HepG2 (cell line): ENCODE results near the gene TSEN54. TPM values are rescaled to one million over a fixed set of nuclear protein-coding genes. Genes with fewer than 3 reads are reported as not detected.
A peak's percentile ranks its signal among the peaks of the same experiment; 100 is the strongest.

Experiments used
- CBX5 ChIP-seq: sonication (generic); formaldehyde crosslinking; IDR thresholded peaks from 2 replicates; pipeline ENCODE4 v1.4.0; 2020; ENCODE audit warnings: missing genetic modification reagents, borderline replicate concordance
- GZF1 ChIP-seq: sonication (generic); formaldehyde crosslinking; IDR thresholded peaks from 2 replicates; pipeline ENCODE4 v1.5.1; 2020; ENCODE audit warnings: mild to moderate bottlenecking, missing genetic modification reagents
- ISL2 ChIP-seq: sonication (generic); formaldehyde crosslinking; IDR thresholded peaks from 2 replicates; pipeline ENCODE4 v1.5.0; 2020; ENCODE audit warnings: missing genetic modification reagents
- KDM5B ChIP-seq: sonication (generic); formaldehyde crosslinking; IDR thresholded peaks from 2 replicates; pipeline ENCODE4 v1.4.0; 2020; ENCODE audit warnings: missing genetic modification reagents, mild to moderate bottlenecking, borderline replicate concordance
- MXD4 ChIP-seq: IDR thresholded peaks from 2 replicates; pipeline ENCODE4 v1.6.1; 2016; ENCODE audit warnings: mild to moderate bottlenecking, missing biosample characterization, missing genetic modification reagents
- MYC ChIP-seq: sonication (generic); formaldehyde crosslinking; IDR thresholded peaks from 2 replicates; pipeline ENCODE4 v1.9.0; 2021; ENCODE audit warnings: missing genetic modification reagents, borderline replicate concordance
- MYNN ChIP-seq: sonication (generic); formaldehyde crosslinking; IDR thresholded peaks from 2 replicates; pipeline ENCODE4 v1.4.0; 2020; ENCODE audit warnings: mild to moderate bottlenecking, low read depth, missing genetic modification reagents
- POGK ChIP-seq: sonication (generic); formaldehyde crosslinking; conservative IDR thresholded peaks from 2 replicates; pipeline ENCODE4 v1.8.0; 2022; ENCODE audit warnings: mild to moderate bottlenecking, moderate library complexity, missing genetic modification reagents
- RAD21 ChIP-seq: fragments of 450-650 bp; formaldehyde crosslinking; IDR thresholded peaks from 2 replicates; pipeline ENCODE4 v1.5.0; 2020; ENCODE audit warnings: mild to moderate bottlenecking
- SAP130 ChIP-seq: IDR thresholded peaks from 2 replicates; pipeline ENCODE4 v1.6.1; 2016; ENCODE audit warnings: low read depth
- STAG1 ChIP-seq: sonication (generic); formaldehyde crosslinking; IDR thresholded peaks from 2 replicates; pipeline ENCODE4 v1.4.0; 2020; ENCODE audit warnings: missing genetic modification reagents
- THAP11 ChIP-seq: IDR thresholded peaks from 2 replicates; pipeline ENCODE4 v1.6.1; 2016; ENCODE audit warnings: missing biosample characterization, missing genetic modification reagents
- TOE1 ChIP-seq: sonication (generic); formaldehyde crosslinking; IDR thresholded peaks from 2 replicates; pipeline ENCODE4 v1.4.0; 2020; ENCODE audit warnings: mild to moderate bottlenecking, missing genetic modification reagents
- XRCC5 ChIP-seq: fragments of 200-400 bp; formaldehyde crosslinking; optimal IDR thresholded peaks from 2 replicates; pipeline ENCODE3; 2017; ENCODE audit warnings: mild to moderate bottlenecking, low read length
- ZFAT ChIP-seq: sonication (generic); formaldehyde crosslinking; conservative IDR thresholded peaks from 2 replicates; pipeline ENCODE4 v1.8.1; 2023; ENCODE audit warnings: missing genetic modification reagents, inconsistent platforms
- ZFX ChIP-seq: sonication (generic); formaldehyde crosslinking; IDR thresholded peaks from 2 replicates; pipeline ENCODE4 v1.4.0; 2020; ENCODE audit warnings: mild to moderate bottlenecking, low read depth, missing genetic modification reagents, moderate library complexity
- ZMYM4 ChIP-seq: sonication (generic); formaldehyde crosslinking; IDR thresholded peaks from 2 replicates; pipeline ENCODE4 v1.8.1; 2023; ENCODE audit warnings: mild to moderate bottlenecking, missing genetic modification reagents
- ZNF3 ChIP-seq: IDR thresholded peaks from 2 replicates; pipeline ENCODE4 v1.7.0; 2017; ENCODE audit warnings: inconsistent platforms
- ZNF580 ChIP-seq: IDR thresholded peaks from 2 replicates; pipeline ENCODE4 v1.6.1; 2016; ENCODE audit warnings: low read depth, borderline replicate concordance
- ZNF746 ChIP-seq: sonication (generic); formaldehyde crosslinking; IDR thresholded peaks from 2 replicates; pipeline ENCODE4 v1.8.0; 2022; ENCODE audit warnings: mild to moderate bottlenecking, missing genetic modification reagents
- ZSCAN12 ChIP-seq: sonication (generic); formaldehyde crosslinking; IDR thresholded peaks from 2 replicates; pipeline ENCODE4 v1.9.0; 2021; ENCODE audit warnings: mild to moderate bottlenecking, missing genetic modification reagents
- polyA plus RNA-seq, 8 experiments: library from polyadenylated mRNA; depleted of rRNA in 3 of 8; stranded (reverse) in 7 of 8; unstranded in 1 of 8; fragments of >200 nt; fragmentation: Illumina TruSeq in 4 of 8; extraction: Trizol in 4 of 8; gene quantifications; 2 replicates each; pipeline versions ENCODE4 v1.2.1 to v1.2.3, GENCODE V29; 2011 to 2016; ENCODE audit warnings: low read depth in 4 of 8, missing spikeins in 1 of 8, mixed read lengths in 1 of 8; ENCODE audit not compliant: insufficient read depth in 1 of 8
- total RNA-seq, 5 experiments: library from RNA; depleted of rRNA; stranded (reverse); fragments of >200 nt; fragmentation: Illumina TruSeq; extraction: Trizol; gene quantifications; 2 replicates each; pipeline ENCODE4 v1.2.3, GENCODE V29; 2016; ENCODE audit warnings: low read depth in 1 of 5
- TF ChIP-seq, protein P1 (sequence below): sonication (generic); formaldehyde crosslinking; IDR thresholded peaks from 2 replicates; pipeline ENCODE4 v1.5.1; 2020; ENCODE audit warnings: missing genetic modification reagents, mild to moderate bottlenecking, borderline replicate concordance
- TF ChIP-seq, protein P2 (sequence below): sonication (generic); formaldehyde crosslinking; IDR thresholded peaks from 2 replicates; pipeline ENCODE4 v1.4.0; 2020; ENCODE audit warnings: mild to moderate bottlenecking, missing genetic modification reagents
- TF ChIP-seq, protein P3 (sequence below): sonication (generic); formaldehyde crosslinking; IDR thresholded peaks from 2 replicates; pipeline ENCODE4 v1.4.0; 2020; ENCODE audit warnings: missing genetic modification reagents
- TF ChIP-seq, protein P4 (sequence below): sonication (generic); formaldehyde crosslinking; IDR thresholded peaks from 2 replicates; pipeline ENCODE4 v1.4.0; 2020; ENCODE audit warnings: mild to moderate bottlenecking, missing genetic modification reagents

Gene TSEN54
- total and polyA plus RNA-seq, 2 of the 13 experiments (the other 11 are each of a cell fraction or from before 2014, with no cell fraction given): 62.9 to 63.3 TPM

- TF ChIP-seq, protein P1, sequence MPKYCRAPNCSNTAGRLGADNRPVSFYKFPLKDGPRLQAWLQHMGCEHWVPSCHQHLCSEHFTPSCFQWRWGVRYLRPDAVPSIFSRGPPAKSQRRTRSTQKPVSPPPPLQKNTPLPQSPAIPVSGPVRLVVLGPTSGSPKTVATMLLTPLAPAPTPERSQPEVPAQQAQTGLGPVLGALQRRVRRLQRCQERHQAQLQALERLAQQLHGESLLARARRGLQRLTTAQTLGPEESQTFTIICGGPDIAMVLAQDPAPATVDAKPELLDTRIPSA (CRISPR knock-in tag): no peak
- TF ChIP-seq CBX5 (CRISPR knock-in tag) (peak; percentile 55; the same call in 1 of the 2 replicates), MYNN (CRISPR knock-in tag) (no peak), POGK (CRISPR knock-in tag) (0 out of 2 replicates have a peak, but pooled peaks have one; percentile 16), THAP11 (no peak), KDM5B (CRISPR knock-in tag) (no peak; the same call in 1 of the 2 replicates), ZNF3 (CRISPR knock-in tag) (no peak), ZMYM4 (CRISPR knock-in tag) (no peak), ZNF580 (peak; percentile 70; the same call in 1 of the 2 replicates), RAD21 (CRISPR knock-in tag) (peak; percentile 91), MXD4 (no peak), SAP130 (CRISPR knock-in tag) (peak; percentile 60), ZFAT (no peak), ISL2 (CRISPR knock-in tag) (peak; percentile 21; the same call in 1 of the 2 replicates), STAG1 (peak; percentile 80), ZNF746 (CRISPR knock-in tag) (no peak), XRCC5 (peak; percentile 90), MYC (peak; percentile 50; the same call in 1 of the 2 replicates), ZFX (CRISPR knock-in tag) (peak; percentile 26; the same call in 1 of the 2 replicates), ZSCAN12 (CRISPR knock-in tag) (no peak), GZF1 (CRISPR knock-in tag) (no peak), TOE1 (CRISPR knock-in tag) (no peak)
- TF ChIP-seq, protein P2, sequence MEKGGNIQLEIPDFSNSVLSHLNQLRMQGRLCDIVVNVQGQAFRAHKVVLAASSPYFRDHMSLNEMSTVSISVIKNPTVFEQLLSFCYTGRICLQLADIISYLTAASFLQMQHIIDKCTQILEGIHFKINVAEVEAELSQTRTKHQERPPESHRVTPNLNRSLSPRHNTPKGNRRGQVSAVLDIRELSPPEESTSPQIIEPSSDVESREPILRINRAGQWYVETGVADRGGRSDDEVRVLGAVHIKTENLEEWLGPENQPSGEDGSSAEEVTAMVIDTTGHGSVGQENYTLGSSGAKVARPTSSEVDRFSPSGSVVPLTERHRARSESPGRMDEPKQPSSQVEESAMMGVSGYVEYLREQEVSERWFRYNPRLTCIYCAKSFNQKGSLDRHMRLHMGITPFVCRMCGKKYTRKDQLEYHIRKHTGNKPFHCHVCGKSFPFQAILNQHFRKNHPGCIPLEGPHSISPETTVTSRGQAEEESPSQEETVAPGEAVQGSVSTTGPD: no peak
- TF ChIP-seq, protein P3, sequence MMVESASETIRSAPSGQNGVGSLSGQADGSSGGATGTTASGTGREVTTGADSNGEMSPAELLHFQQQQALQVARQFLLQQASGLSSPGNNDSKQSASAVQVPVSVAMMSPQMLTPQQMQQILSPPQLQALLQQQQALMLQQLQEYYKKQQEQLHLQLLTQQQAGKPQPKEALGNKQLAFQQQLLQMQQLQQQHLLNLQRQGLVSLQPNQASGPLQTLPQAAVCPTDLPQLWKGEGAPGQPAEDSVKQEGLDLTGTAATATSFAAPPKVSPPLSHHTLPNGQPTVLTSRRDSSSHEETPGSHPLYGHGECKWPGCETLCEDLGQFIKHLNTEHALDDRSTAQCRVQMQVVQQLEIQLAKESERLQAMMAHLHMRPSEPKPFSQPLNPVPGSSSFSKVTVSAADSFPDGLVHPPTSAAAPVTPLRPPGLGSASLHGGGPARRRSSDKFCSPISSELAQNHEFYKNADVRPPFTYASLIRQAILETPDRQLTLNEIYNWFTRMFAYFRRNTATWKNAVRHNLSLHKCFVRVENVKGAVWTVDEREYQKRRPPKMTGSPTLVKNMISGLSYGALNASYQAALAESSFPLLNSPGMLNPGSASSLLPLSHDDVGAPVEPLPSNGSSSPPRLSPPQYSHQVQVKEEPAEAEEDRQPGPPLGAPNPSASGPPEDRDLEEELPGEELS: no peak
- TF ChIP-seq, protein P4, sequence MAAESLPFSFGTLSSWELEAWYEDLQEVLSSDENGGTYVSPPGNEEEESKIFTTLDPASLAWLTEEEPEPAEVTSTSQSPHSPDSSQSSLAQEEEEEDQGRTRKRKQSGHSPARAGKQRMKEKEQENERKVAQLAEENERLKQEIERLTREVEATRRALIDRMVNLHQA: no peak
Measured at GRCh38 chr17:75504347-75505151, 11.8 kb upstream of the TSEN54 start (continued).
